Measurements from ENCODE around the gene ENPP6. TPM values are rescaled to one million over a fixed set of nuclear protein-coding genes. Genes with fewer than 3 reads are reported as not detected.

ENPP6 gene
- total RNA-seq, 1 experiment from 2014 or later = not detected

GRCh38 chr4:184192933-184193332 is 24.7 kb downstream of the ENPP6 start:
- no peaks in the 10 kb centered on the region for H3K4me1 ChIP-seq
- Mint-ChIP-seq H3K4me3 (ENCODE audit: unreplicated experiment) (no peak overlapping the region), H3K36me3 (ENCODE audit: insufficient read depth, unreplicated experiment) (no peaks in the 10 kb centered on the region), H3K27ac (ENCODE audit: unreplicated experiment) (no peak overlapping the region), H3K4me1 (ENCODE audit: low read depth, unreplicated experiment) (peaks cover 23% of the 10 kb centered on the region), H3K27me3 (ENCODE audit: insufficient read depth, unreplicated experiment) (no peaks in the 10 kb centered on the region), H3K9me3 (ENCODE audit: unreplicated experiment) (peaks cover 8% of the 10 kb centered on the region)
- DNase-seq = no peak
- CTCF ChIA-PET = no interaction called here
- H3K4me3 ChIP-seq (ENCODE audit: low read depth, low read length) = no peak overlapping the region
- no peak for TF ChIP-seq CTCF (IDR thresholded peaks at IDR 0.05; ENCODE audit: insufficient read depth in 1 of 2, low read depth in 1 of 2, low read length in 1 of 2, severe bottlenecking in 1 of 2, unreplicated experiment in 1 of 2)
- intact Hi-C loops (cut with micrococcal nuclease; ENCODE audit: unreplicated experiment) = no loop called here
- H3K36me3 ChIP-seq (ENCODE audit: control insufficient read depth, insufficient read depth, low read length) = no peaks in the 10 kb centered on the region
- no peaks in the 10 kb centered on the region for H3K27me3 ChIP-seq (replicated peaks; ENCODE audit: control insufficient read depth, insufficient read depth, low read length)
- POLR2A ChIA-PET = no interaction called here
- H3K9me3 ChIP-seq = peaks cover 4% of the 10 kb centered on the region; the same call in 1 of the 2 replicates
- no TSS peak for BruUV-seq (replicated peaks)

GRCh38 chr4:184191267-184191666 is 26.4 kb downstream of the ENPP6 start:
- no peak overlapping the region for H3K27ac Mint-ChIP-seq (ENCODE audit: unreplicated experiment)
- H3K36me3 ChIP-seq (ENCODE audit: control insufficient read depth, insufficient read depth, low read length) = no peaks in the 10 kb centered on the region
- H3K4me3 ChIP-seq (ENCODE audit: low read depth, low read length) = no peak overlapping the region
- BruUV-seq (replicated peaks) = no TSS peak
- no peaks in the 10 kb centered on the region for H3K27me3 ChIP-seq (replicated peaks; ENCODE audit: control insufficient read depth, insufficient read depth, low read length)
- no peak overlapping the region for H3K4me3 Mint-ChIP-seq (ENCODE audit: unreplicated experiment)
- intact Hi-C loops (cut with micrococcal nuclease; ENCODE audit: unreplicated experiment) = no loop called here
- no peak for DNase-seq
- H3K36me3 Mint-ChIP-seq (ENCODE audit: insufficient read depth, unreplicated experiment) = no peaks in the 10 kb centered on the region
- H3K4me1 Mint-ChIP-seq (ENCODE audit: low read depth, unreplicated experiment) = peaks cover 6% of the 10 kb centered on the region
- peaks cover 4% of the 10 kb centered on the region; the same call in 1 of the 2 replicates for H3K9me3 ChIP-seq
- H3K27me3 Mint-ChIP-seq (ENCODE audit: insufficient read depth, unreplicated experiment) = no peaks in the 10 kb centered on the region
- no peak for TF ChIP-seq CTCF (IDR thresholded peaks at IDR 0.05; ENCODE audit: insufficient read depth in 1 of 2, low read depth in 1 of 2, low read length in 1 of 2, severe bottlenecking in 1 of 2, unreplicated experiment in 1 of 2)
- CTCF ChIA-PET = no interaction called here
- H3K9me3 Mint-ChIP-seq (ENCODE audit: unreplicated experiment) = peaks cover 8% of the 10 kb centered on the region
- POLR2A ChIA-PET = no interaction called here
- no peaks in the 10 kb centered on the region for H3K4me1 ChIP-seq

- Histone ChIP-seq H3K4me1 (no peaks in the 10 kb centered on the region), H3K36me3 (ENCODE audit: control insufficient read depth, insufficient read depth, low read length) (no peaks in the 10 kb centered on the region), H3K4me3 (ENCODE audit: low read depth, low read length) (no peak overlapping the region), H3K9me3 (peaks cover 4% of the 10 kb centered on the region; the same call in 1 of the 2 replicates), H3K27me3 (replicated peaks; ENCODE audit: control insufficient read depth, insufficient read depth, low read length) (no peaks in the 10 kb centered on the region)
- BruUV-seq (replicated peaks) = no TSS peak
- Mint-ChIP-seq H3K4me3 (ENCODE audit: unreplicated experiment) (no peak overlapping the region), H3K9me3 (ENCODE audit: unreplicated experiment) (peaks cover 8% of the 10 kb centered on the region), H3K4me1 (ENCODE audit: low read depth, unreplicated experiment) (peaks cover under 1% of the 10 kb centered on the region), H3K27me3 (ENCODE audit: insufficient read depth, unreplicated experiment) (no peaks in the 10 kb centered on the region), H3K27ac (ENCODE audit: unreplicated experiment) (no peak overlapping the region), H3K36me3 (ENCODE audit: insufficient read depth, unreplicated experiment) (no peaks in the 10 kb centered on the region)
- intact Hi-C loops (cut with micrococcal nuclease; ENCODE audit: unreplicated experiment) = no loop called here
- TF ChIP-seq CTCF (IDR thresholded peaks at IDR 0.05; ENCODE audit: insufficient read depth in 1 of 2, low read depth in 1 of 2, low read length in 1 of 2, severe bottlenecking in 1 of 2, unreplicated experiment in 1 of 2) = no peak
- POLR2A ChIA-PET = no interaction called here
- no peak for DNase-seq
- CTCF ChIA-PET = no interaction called here
These were observed 27.0 kb downstream of the ENPP6 start for GRCh38 chr4:184190711-184191110.
